B cell (primary cell): ENCODE results near the gene ANXA7. TPM values are rescaled to one million over a fixed set of nuclear protein-coding genes. Genes with fewer than 3 reads are reported as not detected.
A peak's percentile ranks its signal among the peaks of the same experiment; 100 is the strongest.
"Not testable (repeated sequence)": the region's sequence is repeated elsewhere in the genome, so short reads cannot be mapped to it uniquely, and the experiment has no call there.

Experiments used
- ATAC-seq: fragments of 200-7000 bp; cut with Tn5 transposase; one replicate; pipeline ENCODE4 v1.10.0; 2021; ENCODE audit warnings: low read depth, mild to moderate bottlenecking, moderate number of reproducible peaks, moderate library complexity
- CTCF ChIA-PET: fragments of 350-600 bp; sonication (Branson Sonifier 250); formaldehyde crosslinking; loops from one replicate; lab custom pipeline; 2021; ENCODE audit warnings: antibody characterized with exemption, inconsistent platforms; lab: Charles Lee
- POLR2A ChIA-PET: fragments of 350-600 bp; sonication (Branson Sonifier 250); formaldehyde crosslinking; loops from one replicate; lab custom pipeline; 2021; ENCODE audit warnings: antibody characterized with exemption; lab: Charles Lee
- DNase-seq: peaks from one replicate; pipeline ENCODE4 v3.0.0; 2013
- H2AFZ ChIP-seq: 2 replicates; pipeline ENCODE4 v1.6.1; 2012; ENCODE audit warnings: mild to moderate bottlenecking, low read depth, low read length; ENCODE audit not compliant: insufficient read depth, poor library complexity, severe bottlenecking
- H3K27ac ChIP-seq, 2 donors: 1 replicate in 1 of 2; 2 replicates in 1 of 2; pipeline ENCODE4 v1.5.1; 2012 to 2013; ENCODE audit warnings: low read length in 2 of 2, mild to moderate bottlenecking in 2 of 2, moderate library complexity in 1 of 2
- H3K27me3 ChIP-seq, 4 experiments: fragments of 200-600 bp in 1 of 4; sonication (generic) in 1 of 4; replicated peaks in 1 of 4; 1 replicate in 2 of 4; 2 replicates in 2 of 4; pipeline versions ENCODE4 v1.6.1 to v1.7.0; 2013 to 2016; ENCODE audit warnings: low read length in 3 of 4, mild to moderate bottlenecking in 2 of 4, mixed read lengths in 1 of 4, moderate library complexity in 1 of 4; ENCODE audit not compliant: insufficient read depth in 4 of 4, control insufficient read depth in 3 of 4; ENCODE audit errors: control extremely low read depth in 1 of 4
- H3K36me3 ChIP-seq, 2 experiments: replicated peaks in 1 of 2; 1 replicate in 1 of 2; 2 replicates in 1 of 2; pipeline versions ENCODE4 v1.6.1 to v1.7.1; 2013; ENCODE audit warnings: low read length in 1 of 2; ENCODE audit not compliant: insufficient read depth in 2 of 2, control insufficient read depth in 1 of 2; ENCODE audit errors: control extremely low read depth in 1 of 2, extremely low read depth in 1 of 2
- H3K4me1 ChIP-seq, 2 donors: fragments of 200-600 bp in 1 of 2; sonication (generic) in 1 of 2; 1 replicate in 1 of 2; 2 replicates in 1 of 2; pipeline versions ENCODE4 v1.5.1 to v1.6.1; 2013 to 2017; ENCODE audit warnings: low read length in 2 of 2; ENCODE audit not compliant: control insufficient read depth in 2 of 2, insufficient read depth in 2 of 2
- H3K4me2 ChIP-seq: replicated peaks from 2 replicates; pipeline ENCODE3; 2012; ENCODE audit warnings: mild to moderate bottlenecking, low read depth, low read length; ENCODE audit not compliant: poor library complexity, severe bottlenecking
- H3K4me3 ChIP-seq, 5 experiments: fragments of 200-600 bp in 1 of 5; sonication (generic) in 1 of 5; 1 replicate in 3 of 5; 2 replicates in 2 of 5; pipeline versions ENCODE4 v1.5.1 to v1.7.0; 2011 to 2016; ENCODE audit warnings: low read length in 4 of 5, mild to moderate bottlenecking in 4 of 5, low read depth in 2 of 5, control low read depth in 1 of 5, moderate library complexity in 1 of 5; ENCODE audit not compliant: insufficient read depth in 1 of 5; ENCODE audit errors: control extremely low read depth in 1 of 5, extremely low read depth in 1 of 5
- H3K79me2 ChIP-seq: fragments of 200-600 bp; sonication (generic); one replicate; pipeline ENCODE4 v1.6.0; 2016; ENCODE audit warnings: low read length; ENCODE audit not compliant: control insufficient read depth, insufficient read depth
- H3K9ac ChIP-seq: fragments of 200-600 bp; sonication (generic); 2 replicates; pipeline ENCODE4 v1.6.1; 2017; ENCODE audit warnings: mild to moderate bottlenecking, low read length, moderate library complexity
- H3K9me3 ChIP-seq, 3 donors: one replicate each; pipeline versions ENCODE4 v1.6.1 to v1.7.1; 2013; ENCODE audit warnings: low read length in 2 of 3; ENCODE audit not compliant: control insufficient read depth in 2 of 3, insufficient read depth in 1 of 3; ENCODE audit errors: control extremely low read depth in 1 of 3
- H4K20me1 ChIP-seq: 2 replicates; pipeline ENCODE4 v1.6.0; 2012; ENCODE audit warnings: mild to moderate bottlenecking, low read length; ENCODE audit not compliant: insufficient read depth, control insufficient read depth, poor library complexity, severe bottlenecking
- H3K27ac Mint-ChIP-seq: one replicate; pipeline ENCODE4 v1.8.0; 2021; ENCODE audit warnings: mixed read lengths
- H3K27me3 Mint-ChIP-seq: one replicate; pipeline ENCODE4 v1.8.0; 2021; ENCODE audit warnings: mixed read lengths
- H3K4me1 Mint-ChIP-seq: one replicate; pipeline ENCODE4 v1.8.0; 2021; ENCODE audit warnings: mixed read lengths
- H3K4me3 Mint-ChIP-seq: one replicate; pipeline ENCODE4 v1.8.0; 2021; ENCODE audit warnings: mixed read lengths
- H3K9me3 Mint-ChIP-seq: one replicate; pipeline ENCODE4 v1.8.0; 2022; ENCODE audit warnings: mixed read lengths; ENCODE audit not compliant: insufficient read depth
- EZH2 ChIP-seq: IDR thresholded peaks from 2 replicates; pipeline ENCODE4 v1.6.1; 2012; ENCODE audit warnings: borderline replicate concordance, low read depth, mild to moderate bottlenecking, moderate library complexity, low read length; ENCODE audit not compliant: insufficient read depth, poor library complexity, severe bottlenecking
- WGBS: methylation state at CpG from one replicate; pipeline ENCODE4 v1.1.5; 2013; ENCODE audit warnings: missing lambda C conversion rate; ENCODE audit not compliant: insufficient coverage; 5-methylcytosine and 5-hydroxymethylcytosine counted together
- intact Hi-C: fragments of 100-400 bp; cut with micrococcal nuclease; formaldehyde crosslinking; loops from one replicate; pipeline ENCODE4 v1.10.0; 2022
- polyA plus RNA-seq: library from polyadenylated mRNA; depleted of rRNA; stranded (reverse); fragments of >200 nt; gene quantifications from 2 replicates; pipeline ENCODE4 v1.2.3, GENCODE V29; 2012
- total RNA-seq, 2 donors: library from RNA; stranded (reverse); fragments of 120-200 nt in 1 of 2; gene quantifications; 1 replicate in 1 of 2; 2 replicates in 1 of 2; pipeline versions ENCODE4 v1.2.3 to v1.2.4, GENCODE V29; 2013 to 2022
- TF ChIP-seq, protein P1 (sequence below): fragments of 200-600 bp; IDR thresholded peaks from one replicate; pipeline ENCODE4 v1.8.0; 2022; ENCODE audit warnings: antibody characterized with exemption, mild to moderate bottlenecking

ANXA7 gene
- total and polyA plus RNA-seq, 2 donors (not counting 1 experiment from before 2014, with no cell fraction given): 43.4 to 90.0 TPM

GRCh38 chr10:73399063-73399462, 14.8 kb downstream of the ANXA7 start:
- Mint-ChIP-seq H3K27me3 (no peaks in the 10 kb centered on the region), H3K27ac (no peak overlapping the region), H3K4me3 (no peak overlapping the region), H3K9me3 (no peaks in the 10 kb centered on the region), H3K4me1 (peaks cover 6% of the 10 kb centered on the region)
- Histone ChIP-seq H3K4me2 (no peak overlapping the region), H2AFZ (no peak overlapping the region), H3K27me3 (no peaks in the 10 kb centered on the region), H3K36me3 (peaks cover 4 to 45% of the 10 kb centered on the region in 2 experiments), H4K20me1 (peaks cover 24% of the 10 kb centered on the region), H3K27ac (peak overlapping the region in 1 of 2 donors; percentile 32), H3K4me3 (no peak overlapping the region), H3K4me1 (no peaks in the 10 kb centered on the region), H3K79me2 (peaks cover 37% of the 10 kb centered on the region), H3K9ac (no peak overlapping the region), H3K9me3 (peaks cover 0 to 7% (median 0%) of the 10 kb centered on the region in 3 donors)
- ChIA-PET CTCF (no interaction called here), POLR2A (no interaction called here)
- TF ChIP-seq, protein P1, sequence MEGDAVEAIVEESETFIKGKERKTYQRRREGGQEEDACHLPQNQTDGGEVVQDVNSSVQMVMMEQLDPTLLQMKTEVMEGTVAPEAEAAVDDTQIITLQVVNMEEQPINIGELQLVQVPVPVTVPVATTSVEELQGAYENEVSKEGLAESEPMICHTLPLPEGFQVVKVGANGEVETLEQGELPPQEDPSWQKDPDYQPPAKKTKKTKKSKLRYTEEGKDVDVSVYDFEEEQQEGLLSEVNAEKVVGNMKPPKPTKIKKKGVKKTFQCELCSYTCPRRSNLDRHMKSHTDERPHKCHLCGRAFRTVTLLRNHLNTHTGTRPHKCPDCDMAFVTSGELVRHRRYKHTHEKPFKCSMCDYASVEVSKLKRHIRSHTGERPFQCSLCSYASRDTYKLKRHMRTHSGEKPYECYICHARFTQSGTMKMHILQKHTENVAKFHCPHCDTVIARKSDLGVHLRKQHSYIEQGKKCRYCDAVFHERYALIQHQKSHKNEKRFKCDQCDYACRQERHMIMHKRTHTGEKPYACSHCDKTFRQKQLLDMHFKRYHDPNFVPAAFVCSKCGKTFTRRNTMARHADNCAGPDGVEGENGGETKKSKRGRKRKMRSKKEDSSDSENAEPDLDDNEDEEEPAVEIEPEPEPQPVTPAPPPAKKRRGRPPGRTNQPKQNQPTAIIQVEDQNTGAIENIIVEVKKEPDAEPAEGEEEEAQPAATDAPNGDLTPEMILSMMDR: no peak
- no peak for TF ChIP-seq EZH2
- no CpG with 5 or more reads among the region's 4 CpGs for WGBS
- ATAC-seq (no peak), DNase-seq (no peak)
- intact Hi-C loops: no loop called here

- no peak overlapping the region for H3K27ac ChIP-seq
- intact Hi-C loops: no loop called here
- Mint-ChIP-seq H3K4me1 (peaks cover 7% of the 10 kb centered on the region), H3K4me3 (no peak overlapping the region), H3K9me3 (no peaks in the 10 kb centered on the region), H3K27me3 (no peaks in the 10 kb centered on the region), H3K27ac (no peak overlapping the region)
- H3K79me2 ChIP-seq: peaks cover 27% of the 10 kb centered on the region
- H4K20me1 ChIP-seq: peaks cover 16% of the 10 kb centered on the region
- H3K4me1 ChIP-seq: no peaks in the 10 kb centered on the region
- TF ChIP-seq, protein P1: no peak
- TF ChIP-seq EZH2: no peak
- peaks cover 4 to 45% of the 10 kb centered on the region in 2 experiments for H3K36me3 ChIP-seq
- ATAC-seq: no peak
- POLR2A ChIA-PET: no interaction called here
- H3K9ac ChIP-seq: no peak overlapping the region
- no peak overlapping the region for H3K4me3 ChIP-seq
- CTCF ChIA-PET: no interaction called here
- H3K9me3 ChIP-seq: peaks cover 0 to 7% (median 0%) of the 10 kb centered on the region in 3 donors
- no peak for DNase-seq
- H3K4me2 ChIP-seq: no peak overlapping the region
- WGBS: no CpG with 5 or more reads among the region's 6 CpGs
- no peak overlapping the region for H2AFZ ChIP-seq
- H3K27me3 ChIP-seq: no peaks in the 10 kb centered on the region
Measured at GRCh38 chr10:73398024-73398423, 15.8 kb downstream of the ANXA7 start.

- peaks cover 11% of the 10 kb centered on the region for H3K4me1 Mint-ChIP-seq
- 100% methylated on average over 2 of the region's 4 CpGs for WGBS
- H3K27ac ChIP-seq, H2AFZ ChIP-seq, intact Hi-C loops, H3K4me3 ChIP-seq, H3K79me2 ChIP-seq, POLR2A ChIA-PET, H3K9me3 ChIP-seq, H3K27ac Mint-ChIP-seq, ATAC-seq, H3K9me3 Mint-ChIP-seq, H3K4me3 Mint-ChIP-seq, H3K27me3 Mint-ChIP-seq, H3K9ac ChIP-seq, H3K27me3 ChIP-seq, CTCF ChIA-PET, DNase-seq, H3K4me2 ChIP-seq, H3K4me1 ChIP-seq: not testable (repeated sequence)
- H3K36me3 ChIP-seq: peaks cover 8 to 52% of the 10 kb centered on the region in 2 experiments
- peaks cover 11% of the 10 kb centered on the region for H4K20me1 ChIP-seq
Measured at GRCh38 chr10:73394325-73394724, 19.5 kb downstream of the ANXA7 start.
